GM18499 (cell line): ENCODE data around the gene DHRS11.

Source experiments
- ATAC-seq: cut with Tn5 transposase; IDR thresholded peaks from one replicate; pipeline ENCODE4 v1.9.1; 2021; ENCODE audit warnings: moderate number of reproducible peaks; ENCODE audit not compliant: insufficient read depth, unreplicated experiment

DHRS11 gene

DNA sequence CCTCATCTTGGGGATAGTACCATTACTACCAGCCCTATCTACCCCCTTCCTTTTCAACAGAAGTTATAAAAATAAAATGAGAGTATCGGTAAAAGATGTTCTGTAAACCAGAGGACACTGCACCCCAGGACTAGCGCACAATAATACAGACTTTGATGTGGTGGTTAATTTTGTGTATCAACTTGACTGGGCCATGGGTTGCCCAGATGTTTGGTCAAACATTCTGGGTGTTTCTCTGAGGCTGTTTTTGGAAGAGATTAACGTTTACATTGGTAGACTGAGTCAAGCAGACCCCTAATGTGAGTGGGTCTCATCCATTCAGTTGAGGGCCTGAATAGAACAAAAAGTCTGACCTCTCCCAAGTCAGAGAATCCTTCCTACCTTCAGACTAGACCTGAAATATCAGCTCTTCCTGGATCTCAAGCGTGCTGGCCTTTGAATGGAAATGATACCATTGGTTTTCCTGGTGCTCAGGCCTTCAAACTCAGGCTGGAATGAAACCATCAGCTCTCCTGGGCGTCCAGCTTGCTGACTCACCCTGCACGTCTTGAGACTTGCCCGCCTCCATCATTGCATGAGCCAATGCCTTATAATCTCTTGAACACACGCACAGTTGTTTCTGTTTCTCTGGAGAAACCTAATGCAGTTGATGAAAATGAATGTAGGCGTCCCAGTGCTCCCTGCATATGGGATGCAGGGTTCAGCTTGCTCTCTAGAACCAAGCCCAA lies 19.8 kb downstream of the DHRS11 start:
- ATAC-seq: no peak

DNA sequence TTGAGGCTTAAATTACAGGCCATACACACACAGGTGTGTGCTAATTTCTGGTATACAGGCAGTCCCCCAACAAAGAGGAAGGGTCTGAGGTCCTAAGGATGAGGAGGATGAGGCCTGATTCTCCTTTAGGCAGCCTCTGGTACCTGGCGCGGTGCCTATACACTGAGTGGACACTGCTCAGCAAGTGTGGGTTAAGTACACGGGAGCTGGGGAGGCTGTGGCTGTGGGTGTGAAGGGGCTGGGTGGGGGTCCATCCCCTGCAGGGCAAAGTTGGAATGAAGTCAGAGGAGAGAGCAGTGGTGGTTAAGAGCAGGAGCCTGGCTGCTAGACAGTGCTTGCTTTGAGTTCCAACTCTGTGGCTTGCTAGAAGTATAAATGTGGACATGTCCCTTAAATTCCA lies 20.6 kb downstream of the DHRS11 start:
- no peak for ATAC-seq

GRCh38 chr17:36613155-36613554 lies 21.5 kb downstream of the DHRS11 start:
- ATAC-seq: no peak

DNA sequence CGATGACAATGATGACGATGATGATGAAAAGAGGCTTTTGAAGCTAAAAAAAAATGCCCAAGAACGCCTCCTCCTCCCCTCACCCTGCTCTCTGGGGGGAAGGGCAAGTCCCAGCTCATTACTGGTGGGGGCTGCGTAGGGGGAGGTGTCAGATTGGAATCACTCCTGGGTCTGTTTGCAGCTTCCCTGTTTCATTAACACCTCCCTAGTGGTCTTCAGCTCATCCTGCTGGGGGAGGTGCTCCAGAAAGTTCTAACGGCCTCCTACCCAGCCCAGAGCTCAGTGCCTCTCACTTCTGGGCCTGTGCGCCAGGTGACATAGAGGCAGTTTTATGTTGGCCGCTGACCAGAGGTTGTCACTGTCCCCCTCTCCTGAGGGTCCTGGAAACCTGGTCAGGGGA lies 22.4 kb downstream of the DHRS11 start:
- ATAC-seq: no peak

DNA sequence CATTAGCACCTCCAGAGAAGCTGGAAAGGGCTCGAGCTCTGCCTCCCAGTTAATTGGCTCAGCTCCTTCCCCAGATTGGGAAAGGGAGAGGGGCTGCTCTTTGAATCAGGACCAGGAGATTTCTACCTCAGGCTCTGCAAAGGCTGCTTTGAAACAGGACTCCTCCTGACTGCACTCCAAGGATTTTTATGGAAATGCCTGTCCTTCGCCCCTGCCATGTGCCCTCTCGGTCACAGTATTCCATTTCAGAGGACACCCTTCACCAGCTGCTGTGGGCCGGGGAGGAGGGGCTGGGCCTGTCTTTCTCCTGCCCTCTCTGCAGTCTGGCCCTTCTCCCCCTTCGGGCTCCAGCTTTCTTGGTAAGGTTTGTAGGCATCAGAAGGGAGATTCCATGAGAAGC lies 23.3 kb downstream of the DHRS11 start:
- no peak for ATAC-seq

GRCh38 chr17:36616061-36617029 lies 24.7 kb downstream of the DHRS11 start:
- no peak for ATAC-seq

- no peak for ATAC-seq
These were observed 26.1 kb downstream of the DHRS11 start for GRCh38 chr17:36617773-36618172.

DNA sequence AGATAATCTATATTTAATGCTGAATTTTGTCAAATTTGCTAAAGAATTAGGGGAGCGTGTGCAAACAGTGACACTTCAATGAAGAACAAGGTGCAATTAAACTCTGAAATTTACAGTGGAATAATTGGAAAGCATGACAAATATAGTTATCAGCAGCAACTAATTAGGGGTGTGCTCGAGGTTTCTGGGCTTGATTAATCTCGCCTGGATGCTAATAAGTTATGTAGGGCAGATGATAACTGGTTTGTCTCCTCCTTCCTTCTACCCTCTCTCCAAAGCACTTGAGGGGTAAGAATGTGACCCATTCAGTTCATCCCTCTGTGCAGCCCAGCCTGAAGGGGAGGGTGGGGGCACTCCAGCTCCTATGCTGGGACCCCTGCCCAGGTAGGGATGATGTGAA lies 31.6 kb downstream of the DHRS11 start:
- no peak for ATAC-seq

DNA sequence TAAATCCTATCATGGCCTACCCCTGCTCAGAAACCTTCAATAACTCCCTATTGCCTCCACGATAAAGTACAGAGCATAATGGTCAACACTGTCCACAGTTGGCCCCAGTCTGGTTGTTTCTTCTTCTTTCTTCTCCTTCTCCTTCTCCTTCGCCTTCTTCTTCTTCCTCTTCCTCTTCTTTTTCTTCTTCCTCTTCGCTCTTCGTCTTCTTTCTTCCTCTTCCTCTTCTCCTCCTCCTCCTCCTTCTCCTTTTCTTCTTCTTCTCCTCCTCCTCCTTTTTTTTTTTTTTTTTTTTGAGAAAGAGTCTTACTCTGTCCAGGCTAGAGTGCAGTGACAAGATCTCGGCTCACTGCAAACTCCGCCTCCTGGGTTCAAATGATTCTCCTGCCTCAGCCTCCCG lies 33.5 kb downstream of the DHRS11 start:
- no peak for ATAC-seq

DNA sequence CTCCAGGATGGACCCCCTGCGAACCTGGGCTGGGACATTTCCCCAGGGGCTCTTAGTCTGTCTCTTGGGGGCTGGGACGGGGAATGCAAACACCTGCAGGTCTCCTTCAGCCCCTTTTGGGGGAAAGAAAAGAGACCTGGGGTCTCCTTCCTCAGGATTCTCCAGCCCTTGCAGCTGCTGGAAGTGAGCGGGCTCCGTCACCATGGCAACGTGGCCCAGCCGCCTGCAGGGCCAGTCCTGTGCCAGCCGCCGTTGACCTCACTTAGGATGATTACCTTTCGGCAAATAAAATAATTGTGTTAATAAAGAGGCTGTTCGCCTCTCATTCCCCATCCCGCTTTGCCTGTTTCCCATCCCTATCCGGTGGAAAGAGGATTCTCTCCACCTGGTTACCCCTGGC lies 35.4 kb downstream of the DHRS11 start:
- no peak for ATAC-seq

GRCh38 chr17:36628576-36628975 lies 36.9 kb downstream of the DHRS11 start:
- no peak for ATAC-seq

DNA sequence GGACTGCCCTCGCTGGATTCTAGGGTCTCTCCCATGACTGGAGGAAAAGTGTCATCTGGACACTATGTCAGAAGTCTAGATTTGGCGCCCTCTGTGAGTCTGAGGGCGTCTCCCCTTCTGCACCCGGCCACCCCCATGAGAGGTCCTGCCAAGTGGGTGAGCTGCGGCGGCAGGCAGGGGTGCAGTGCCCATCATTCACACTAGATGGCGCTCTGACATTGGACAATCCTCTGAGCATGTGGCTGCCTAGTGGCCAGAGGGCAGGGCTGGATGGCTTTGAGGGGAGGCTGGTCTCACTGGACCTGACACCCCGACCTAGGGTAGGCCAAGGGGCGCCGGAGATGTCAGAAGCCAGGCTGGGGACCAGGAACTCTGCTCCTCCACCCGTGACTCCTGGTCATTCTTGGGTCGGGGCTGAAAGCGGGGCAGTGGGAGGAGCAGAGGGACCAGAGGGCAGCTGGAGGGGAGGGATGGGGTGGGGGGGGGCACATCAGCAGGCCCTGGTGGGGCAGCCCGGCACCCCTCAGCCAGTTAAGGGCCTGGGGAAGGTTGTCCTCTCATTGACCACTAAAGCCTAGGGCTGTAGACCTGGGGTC lies 37.7 kb downstream of the DHRS11 start:
- no peak for ATAC-seq

DNA sequence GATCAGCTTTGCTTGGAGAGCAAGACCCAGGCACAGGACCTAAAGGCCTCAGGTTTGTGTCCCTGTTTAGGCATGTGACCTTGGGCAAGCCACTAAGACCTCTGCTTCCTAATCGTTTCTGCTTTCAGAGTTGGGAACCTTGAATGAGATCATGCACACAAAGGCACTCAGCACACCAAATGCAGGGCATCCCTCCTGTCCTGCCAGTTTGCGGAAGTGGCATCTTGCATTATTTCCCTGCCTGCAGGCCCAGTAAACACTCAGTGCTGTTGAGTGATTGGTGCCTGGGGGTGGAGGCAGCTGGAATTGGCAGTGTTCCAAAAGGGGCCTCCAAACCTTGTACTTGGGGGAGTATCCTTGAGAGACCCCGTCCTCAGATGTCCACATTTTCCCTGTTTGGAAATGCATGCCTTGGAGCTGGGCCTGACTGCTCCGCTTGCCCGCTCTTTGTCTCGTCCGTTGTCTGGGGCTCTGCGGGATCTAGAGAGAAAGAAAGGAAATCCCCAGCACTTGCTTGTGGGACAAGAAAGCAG lies 38.4 kb downstream of the DHRS11 start:
- no peak for ATAC-seq

DNA sequence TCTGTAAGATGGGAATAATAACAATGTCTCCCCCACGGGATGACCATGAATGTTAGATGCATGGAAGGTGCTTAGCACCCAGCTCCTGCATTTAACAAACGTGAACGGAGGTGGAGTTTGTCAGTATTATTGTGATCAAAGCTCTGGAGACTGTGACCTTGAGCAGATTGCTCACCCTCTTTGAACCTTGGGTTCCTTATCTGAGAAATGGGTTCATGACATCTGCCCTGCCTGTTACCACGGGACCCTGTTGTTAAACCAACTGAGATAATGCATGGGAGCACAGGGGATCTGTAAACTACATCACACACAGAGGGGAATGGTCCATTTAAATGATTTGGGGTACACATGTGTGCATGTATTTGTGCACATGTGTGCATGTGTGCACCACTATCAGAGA lies 39.3 kb downstream of the DHRS11 start:
- ATAC-seq: no peak

DNA sequence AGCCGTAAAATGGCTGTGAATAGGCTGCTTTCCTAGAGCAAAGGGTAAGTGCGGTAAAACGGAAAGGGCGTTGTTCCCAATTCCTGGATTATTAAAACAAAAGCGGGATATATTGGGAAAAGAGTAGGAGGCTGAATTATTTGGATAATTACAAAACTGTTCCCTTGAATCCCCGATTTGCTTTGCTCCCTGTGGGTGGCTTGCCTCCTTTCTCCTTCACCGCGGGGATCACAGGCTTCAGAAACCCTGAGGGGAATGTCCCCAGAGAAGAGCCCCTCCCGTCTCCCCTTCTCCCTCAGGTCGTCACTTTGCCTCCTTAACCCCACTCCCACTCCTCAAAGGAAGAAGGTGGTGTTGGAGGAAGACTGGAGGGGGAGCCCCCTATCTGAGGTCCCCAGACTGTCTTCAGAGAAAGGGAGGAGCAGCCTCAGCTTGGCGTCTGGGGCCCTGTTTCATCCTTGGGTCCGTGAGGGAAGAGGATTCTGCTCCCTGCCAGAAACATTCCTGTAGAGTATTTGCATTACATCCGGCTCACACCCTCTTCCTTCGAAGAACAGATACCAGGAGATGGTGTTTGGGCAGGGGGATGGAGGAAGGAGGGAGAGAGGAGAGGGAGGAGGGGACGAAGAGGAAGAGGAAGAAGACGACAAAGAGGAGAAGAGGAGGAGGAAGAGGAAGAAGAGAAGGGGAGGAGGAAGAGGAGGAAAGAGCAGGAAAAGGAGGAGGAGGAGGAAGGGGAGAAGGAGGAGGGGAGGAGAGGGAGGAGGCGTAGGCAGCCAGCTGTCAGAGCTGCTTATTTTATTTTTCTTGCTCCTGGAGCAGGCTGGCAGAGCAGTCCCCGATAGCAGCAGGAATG lies 41.5 kb downstream of the DHRS11 start:
- no peak for ATAC-seq

DNA sequence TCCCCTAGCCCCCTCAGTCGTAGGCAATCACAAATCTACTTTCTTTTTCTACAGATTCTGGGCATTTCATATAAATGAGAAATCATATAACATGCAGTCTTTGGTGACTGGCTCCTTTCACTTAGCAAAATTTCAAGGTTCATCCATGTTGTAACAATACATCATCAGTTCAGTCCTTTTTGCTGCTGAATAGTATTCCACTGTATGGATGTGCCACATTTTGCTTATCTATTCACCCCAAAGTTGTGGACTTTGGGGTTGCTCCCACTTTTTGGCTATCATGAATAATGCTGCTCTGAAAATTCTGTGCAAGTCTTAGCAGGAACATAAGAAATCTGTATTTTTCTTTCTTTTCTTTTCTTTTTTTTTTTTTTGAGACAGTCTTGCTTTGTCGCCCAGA lies 48.7 kb downstream of the DHRS11 start:
- no peak for ATAC-seq

DNA sequence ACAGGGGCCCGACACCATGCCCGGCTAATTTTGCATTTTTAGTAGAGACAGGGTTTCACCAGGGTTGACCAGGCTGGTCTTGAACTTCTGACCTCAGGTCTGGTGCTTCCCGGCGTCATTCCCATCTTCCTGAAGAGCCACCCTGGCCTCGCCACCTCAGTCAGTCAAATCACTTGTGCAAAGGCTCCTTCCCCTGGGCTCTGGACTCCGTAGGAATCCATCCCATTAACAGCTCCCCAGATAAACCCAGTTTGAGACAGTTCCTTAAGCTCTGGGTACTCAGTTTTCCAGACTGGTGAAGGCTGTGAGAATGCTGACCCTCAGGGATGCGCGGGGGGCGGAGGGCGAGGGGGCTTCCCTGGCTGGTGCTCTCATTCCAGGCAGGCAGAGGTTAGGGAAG lies 49.2 kb downstream of the DHRS11 start:
- no peak for ATAC-seq

DNA sequence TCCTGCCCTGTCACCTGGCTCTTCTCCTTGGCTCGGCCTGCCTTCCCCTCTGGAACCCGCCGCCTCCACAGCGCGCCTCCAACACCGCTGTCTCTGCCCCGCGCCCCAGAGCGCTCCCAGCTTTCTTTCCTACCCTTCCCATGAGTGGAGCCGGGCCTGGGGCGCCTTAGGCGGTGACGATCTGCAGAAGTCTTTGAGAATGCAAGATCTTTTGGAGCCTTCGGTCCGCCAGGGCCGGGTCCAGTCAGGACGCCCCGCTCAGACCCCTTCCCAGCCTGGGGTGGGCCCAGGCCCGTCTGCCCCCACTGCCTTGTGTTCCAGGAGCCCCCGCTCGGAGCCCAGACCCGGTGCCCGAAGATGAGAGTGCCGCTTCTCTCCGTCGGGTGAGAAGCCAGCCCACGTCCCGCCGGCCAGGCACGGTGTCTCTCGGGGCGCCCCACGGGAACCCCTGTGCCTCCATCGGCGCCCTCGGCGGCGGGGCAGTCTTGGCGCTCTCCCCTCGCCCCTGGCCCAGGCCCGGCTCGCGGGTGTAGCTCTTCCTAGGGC lies 49.7 kb downstream of the DHRS11 start:
- ATAC-seq: no peak

DNA sequence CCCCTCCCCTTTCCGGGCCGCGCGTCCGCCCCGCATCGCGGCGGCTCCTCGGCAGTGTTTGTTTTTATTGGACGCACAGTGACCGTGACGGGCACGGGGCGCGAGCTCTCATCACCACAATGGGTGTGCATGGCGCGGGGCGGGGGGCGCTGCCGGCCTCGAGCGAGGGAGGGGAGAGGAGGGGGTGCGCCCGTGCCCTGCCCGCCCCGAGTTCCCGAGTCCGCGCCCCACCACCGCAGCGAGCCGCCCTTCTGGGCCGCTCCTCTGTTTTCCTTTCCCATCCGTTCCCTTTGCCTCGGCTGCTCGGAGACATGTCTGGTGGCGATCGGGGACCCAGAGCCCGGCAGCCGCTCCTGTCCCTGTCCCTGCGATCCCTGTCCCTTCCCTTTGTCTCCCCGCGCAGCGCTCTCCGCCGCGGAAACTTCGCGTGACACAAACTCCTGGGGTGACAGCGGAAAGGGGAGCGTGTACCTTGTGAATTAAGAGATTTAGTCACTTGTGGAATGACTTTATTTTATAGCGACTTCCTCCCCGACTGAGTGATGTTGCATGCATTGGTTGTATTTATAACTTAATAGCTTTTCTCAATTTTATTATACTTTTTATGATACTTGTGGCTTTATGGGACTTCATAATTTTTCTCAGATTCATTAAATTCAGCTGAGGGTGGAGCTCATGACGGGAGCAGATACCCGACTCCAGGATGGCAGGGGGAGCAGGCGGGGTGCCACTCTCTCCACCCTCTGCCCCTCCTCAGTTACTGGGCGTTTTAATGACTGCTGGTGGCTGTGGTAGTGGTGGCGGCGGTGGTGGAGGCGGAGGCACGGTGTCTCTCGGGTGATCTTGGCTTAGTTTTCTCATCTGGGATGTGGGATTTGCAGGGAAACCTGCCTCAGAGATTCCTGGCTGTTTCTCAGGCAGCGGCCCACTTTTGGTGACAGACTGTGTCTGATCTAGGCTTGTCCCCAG lies 50.5 kb downstream of the DHRS11 start:
- no peak for ATAC-seq
